Measurements from ENCODE around the gene MYBPH.

The MYBPH gene

GRCh38 chr1:203199816-203200571, 24.4 kb upstream of the MYBPH start:
- DNase-seq: no peak

DNA sequence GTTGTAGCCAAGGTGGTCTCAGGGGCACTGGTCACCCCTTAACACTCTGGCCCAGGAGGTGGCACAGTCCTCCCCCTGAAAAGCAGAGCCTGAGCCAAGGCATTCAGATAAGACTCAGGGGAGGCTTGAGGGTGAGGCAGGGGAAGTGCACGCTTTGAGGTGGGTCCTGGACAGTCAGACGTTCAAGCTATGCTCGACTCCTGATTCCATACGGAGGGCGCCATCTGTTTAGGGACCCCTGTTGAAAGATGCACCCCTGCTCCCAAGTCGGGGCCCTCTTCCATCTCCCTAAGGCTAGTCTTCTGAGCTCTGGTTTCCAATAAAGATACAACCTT, 23.8 kb upstream of the MYBPH start:
- DNase-seq: no peak

GRCh38 chr1:203199002-203199401, 23.4 kb upstream of the MYBPH start:
- DNase-seq: no peak

- peak; percentile 71 for DNase-seq
Measured at GRCh38 chr1:203197625-203198024, 22.0 kb upstream of the MYBPH start.

- no peak for DNase-seq
Measured at GRCh38 chr1:203196371-203196770, 20.7 kb upstream of the MYBPH start.

DNA sequence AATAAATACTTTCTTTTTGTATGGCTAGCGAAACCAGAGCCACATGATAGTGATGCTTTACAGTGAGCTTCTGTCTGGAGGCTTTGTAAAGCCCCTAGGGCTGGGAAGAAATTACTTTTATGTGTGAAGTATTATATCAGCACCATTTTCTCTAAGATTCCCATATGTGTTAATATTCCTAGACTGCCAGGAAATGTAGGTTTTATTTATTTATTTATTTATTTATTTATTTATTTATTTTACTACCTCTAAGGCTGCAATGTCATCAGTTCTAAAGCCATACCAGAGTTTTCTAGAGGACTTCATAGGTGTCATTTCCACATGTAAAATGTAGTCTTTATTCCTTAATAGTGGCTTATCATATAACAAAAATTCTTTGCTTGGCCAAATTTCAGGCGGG, 15.3 kb upstream of the MYBPH start:
- no peak for DNase-seq

DNA sequence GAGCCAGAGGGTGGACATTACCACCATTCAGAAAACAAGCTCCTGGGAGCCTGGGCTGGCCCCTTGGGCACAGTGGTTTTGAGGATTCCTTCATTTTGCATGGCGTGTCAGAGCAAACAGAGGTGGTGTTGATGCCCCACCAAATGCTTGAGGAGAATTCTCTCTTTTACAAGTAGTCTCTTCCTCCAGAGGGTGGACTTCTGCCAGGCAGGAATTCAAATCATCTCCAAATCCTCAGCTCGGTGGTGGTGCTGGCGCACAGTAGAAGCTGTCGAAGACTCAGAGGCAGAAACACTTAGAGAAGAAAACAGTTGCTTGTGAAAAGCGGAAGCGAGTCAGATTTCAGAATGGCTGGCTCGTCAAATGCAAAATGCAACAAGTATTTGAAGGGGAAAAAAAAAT, 14.3 kb upstream of the MYBPH start:
- DNase-seq: no peak

DNA sequence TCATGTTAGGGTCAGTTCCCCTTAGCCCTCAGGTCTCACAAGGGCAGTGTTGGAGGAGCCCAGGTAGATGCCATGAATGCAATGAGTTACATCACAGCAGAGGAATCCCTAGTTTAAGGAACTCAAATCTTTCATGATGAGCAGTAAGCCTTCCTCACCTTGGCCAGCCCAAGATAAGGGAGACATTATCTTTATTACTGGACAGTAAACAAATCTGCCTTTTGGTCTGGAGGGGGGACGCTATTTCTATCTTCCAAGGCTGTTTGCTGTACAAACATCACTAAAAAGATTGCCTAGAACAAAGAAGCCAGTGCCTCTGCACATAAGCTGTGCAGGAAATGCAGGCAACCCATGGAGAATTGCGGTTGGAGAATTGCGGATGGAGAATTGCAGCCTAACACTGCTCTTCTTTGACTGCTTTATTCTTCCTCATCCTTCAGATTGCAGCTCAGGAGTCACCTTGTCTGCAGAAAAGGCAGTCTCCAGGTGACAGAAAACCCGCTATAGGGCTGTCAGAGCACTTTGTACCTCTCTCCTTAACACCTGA, 13.1 kb upstream of the MYBPH start:
- DNase-seq: no peak

GRCh38 chr1:203187689-203188264, 12.2 kb upstream of the MYBPH start:
- DNase-seq: no peak

GRCh38 chr1:203187304-203187685, 11.7 kb upstream of the MYBPH start:
- DNase-seq: no peak

DNA sequence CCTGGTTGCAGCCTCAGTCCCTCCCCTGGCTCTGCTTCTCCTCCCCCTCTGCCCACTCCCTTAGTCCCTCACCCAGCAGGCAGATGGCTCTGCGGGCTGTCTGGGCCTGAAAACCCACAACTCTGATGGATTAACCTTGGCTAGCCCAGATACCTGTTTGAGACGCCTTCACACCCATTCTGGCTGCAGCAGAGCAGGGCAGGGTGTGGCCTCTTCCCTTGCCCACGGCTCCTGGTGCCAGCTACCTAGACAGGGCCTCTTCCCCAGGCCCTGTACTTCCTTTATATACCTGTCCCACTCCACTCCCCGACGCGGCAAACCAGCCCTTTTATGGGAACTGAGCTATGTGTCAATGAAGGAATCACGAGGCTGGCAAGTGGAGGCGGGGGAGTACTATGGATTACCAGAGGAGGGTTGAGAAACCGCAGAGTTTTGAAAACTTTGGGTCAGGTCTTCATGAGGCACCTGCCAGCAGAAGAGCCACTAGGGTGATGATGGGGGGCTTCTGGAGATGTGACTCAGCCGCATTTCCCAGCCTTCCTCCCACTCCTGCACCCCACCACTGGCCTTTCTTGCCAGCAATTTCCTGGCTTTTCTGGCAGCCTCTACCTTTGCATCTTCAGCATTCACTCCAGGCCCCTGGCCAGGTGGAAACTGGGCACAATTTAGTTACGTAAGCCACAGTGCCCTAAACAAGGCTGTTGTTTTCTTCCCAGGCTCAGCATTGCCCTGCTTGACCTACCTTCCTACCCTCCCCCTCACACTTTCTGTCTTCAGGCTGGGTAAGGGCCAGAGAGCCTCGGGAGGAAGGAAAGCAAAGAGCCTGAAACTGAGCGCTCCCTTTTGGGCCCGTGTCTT, 11.0 kb upstream of the MYBPH start, which contains the start of gene CHI3L1:
Gene CHI3L1 (minus strand): TSS at position 259 of the 858 bp plus-strand sequence. CDS start 81 bp downstream, at position 178.
- DNase-seq: no peak

DNA sequence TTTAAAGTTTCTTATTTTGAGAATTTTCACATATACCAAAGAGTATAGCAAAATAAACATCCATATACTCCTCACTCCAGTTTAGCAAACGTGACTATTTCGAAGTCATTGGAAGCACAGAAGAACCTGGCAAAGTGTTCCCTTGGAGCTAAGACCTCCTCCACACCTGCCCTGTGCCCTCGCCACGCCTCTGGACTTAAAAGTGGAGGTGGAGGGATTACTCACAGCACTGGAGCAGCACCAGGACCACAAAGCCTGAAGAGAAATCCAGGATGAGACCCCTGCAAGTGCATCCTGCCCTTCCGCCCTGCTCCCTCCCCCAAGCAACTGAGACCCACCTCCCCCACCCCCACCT, 10.4 kb upstream of the MYBPH start:
- DNase-seq: no peak

- DNase-seq: no peak
Measured at GRCh38 chr1:203185585-203185984, 10.0 kb upstream of the MYBPH start.

- DNase-seq: no peak
Measured at GRCh38 chr1:203185061-203185461, 9.4 kb upstream of the MYBPH start.

DNA sequence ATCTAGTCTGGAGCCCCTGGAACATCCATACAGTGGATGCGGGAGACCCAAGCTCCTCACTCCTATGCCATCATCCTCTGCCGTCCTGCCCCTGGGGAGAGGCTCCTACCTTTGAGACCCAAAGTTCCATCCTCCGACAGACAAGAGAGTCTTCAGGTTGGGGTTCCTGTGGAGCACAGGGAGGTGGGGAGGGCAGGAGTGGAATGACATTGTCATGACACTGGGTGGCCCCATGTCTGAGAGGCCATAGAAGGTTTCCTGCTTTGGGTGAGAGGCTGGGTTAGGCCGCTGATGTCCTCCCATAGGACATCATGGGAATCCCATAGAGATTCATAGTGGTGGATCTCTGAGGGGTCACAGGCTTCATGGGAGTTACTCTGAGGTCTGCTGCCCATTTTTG, 8.8 kb upstream of the MYBPH start:
- DNase-seq: no peak

- DNase-seq: no peak
Measured at GRCh38 chr1:203183828-203184227, 8.2 kb upstream of the MYBPH start.

- no peak for DNase-seq
Measured at GRCh38 chr1:203182387-203182953, 6.8 kb upstream of the MYBPH start.

DNA sequence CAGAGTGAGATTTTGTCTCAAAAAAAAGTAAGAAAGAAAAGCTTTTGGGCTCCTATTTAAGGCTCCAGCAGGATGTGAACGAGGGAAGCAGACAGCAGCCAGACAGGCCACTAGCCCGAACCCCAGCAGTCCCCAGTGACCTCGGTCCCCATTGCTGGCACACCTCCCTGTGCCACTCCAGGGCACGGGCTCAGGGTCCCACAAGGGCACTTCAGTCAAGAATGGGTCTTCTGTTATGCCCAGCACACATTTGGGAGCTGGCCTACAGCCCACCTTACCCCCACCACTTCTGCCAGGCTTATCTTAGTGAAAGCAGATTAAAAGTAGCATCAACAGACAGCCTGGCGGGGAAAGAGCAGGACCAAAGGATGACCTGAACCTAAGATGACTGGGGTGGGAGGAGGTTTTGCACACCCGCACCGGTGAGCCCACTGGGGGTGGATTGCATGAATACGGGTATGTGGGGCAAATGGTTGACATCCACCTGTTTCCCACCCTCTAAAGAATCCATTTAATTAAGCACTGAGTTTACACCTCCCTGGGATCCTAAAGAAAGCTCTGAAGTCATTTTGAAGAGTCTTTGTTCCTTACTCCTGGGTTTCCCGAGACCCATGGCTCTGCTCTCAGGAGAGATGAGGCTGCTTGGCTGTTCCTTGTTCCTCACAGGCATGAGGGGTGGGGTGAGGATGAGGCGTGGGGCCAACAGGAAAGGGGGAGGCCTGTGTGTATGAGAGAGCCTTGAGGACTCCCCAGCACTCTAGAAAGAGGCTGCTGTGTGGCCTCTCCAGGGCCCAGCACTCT, 6.2 kb upstream of the MYBPH start:
- DNase-seq: no peak

GRCh38 chr1:203180611-203181330, 5.1 kb upstream of the MYBPH start:
- no peak for DNase-seq

GRCh38 chr1:203179667-203180005, 4.0 kb upstream of the MYBPH start:
- DNase-seq: no peak

DNA sequence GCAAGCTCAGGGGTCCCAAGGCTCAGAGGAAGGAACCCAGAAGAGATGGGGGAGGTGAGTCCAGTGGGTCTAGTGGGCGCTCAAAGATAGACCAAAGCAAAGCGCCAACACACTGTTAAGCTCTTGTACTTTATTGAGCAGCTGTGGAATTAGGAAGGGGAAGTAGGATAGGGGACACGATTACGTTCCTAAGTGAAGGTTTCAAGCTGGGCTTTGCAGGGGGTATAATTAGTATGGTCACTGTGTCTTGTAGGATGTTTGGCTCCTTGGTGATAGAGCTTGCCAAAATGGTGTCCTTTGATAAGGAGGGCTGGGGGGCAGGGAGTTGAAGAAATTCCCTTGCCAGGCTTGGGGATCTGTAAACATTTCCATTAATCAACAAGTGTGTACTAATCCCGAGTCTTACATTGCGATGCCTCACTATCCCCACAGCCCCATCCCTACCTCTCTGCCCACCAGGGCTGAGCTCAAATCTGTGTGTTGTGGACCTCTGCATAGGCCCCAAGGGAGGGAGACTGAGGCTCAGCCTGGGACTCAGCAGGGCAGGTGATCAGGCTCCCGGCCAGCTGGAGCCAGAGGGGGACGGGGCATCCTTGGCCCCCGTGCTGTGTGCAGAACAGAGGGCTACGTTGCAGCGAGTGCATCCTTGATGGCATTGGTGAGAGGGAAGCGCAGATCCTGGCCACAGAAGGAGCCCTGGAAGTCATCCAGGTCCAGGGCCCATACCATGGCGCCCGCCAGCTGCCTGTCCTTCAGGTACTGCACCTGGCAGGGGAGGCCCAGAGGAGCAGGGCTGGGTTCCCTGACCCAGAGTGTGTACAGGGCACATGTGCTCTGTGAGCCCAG, 3.4 kb upstream of the MYBPH start:
- no peak for DNase-seq
